ENCODE measurements around the gene RGS1.
A peak's percentile ranks its signal among the peaks of the same experiment; 100 is the strongest.

Gene RGS1

GRCh38 chr1:192555399-192555798 is 20.2 kb upstream of the RGS1 start:
- no peak for TF ChIP-seq CTCF (IDR thresholded peaks at IDR 0.05; ENCODE audit: extremely low read depth, missing control alignments)
- no peak for DNase-seq (ENCODE audit: low spot score)

GRCh38 chr1:192557841-192558595 is 17.6 kb upstream of the RGS1 start:
- no peak for TF ChIP-seq CTCF (IDR thresholded peaks at IDR 0.05; ENCODE audit: extremely low read depth, missing control alignments)
- no peak for DNase-seq (ENCODE audit: low spot score)

- no peak for TF ChIP-seq CTCF (IDR thresholded peaks at IDR 0.05; ENCODE audit: extremely low read depth, missing control alignments)
- peak; percentile 12 for DNase-seq (ENCODE audit: low spot score)
These were observed 16.2 kb upstream of the RGS1 start for GRCh38 chr1:192559115-192560006.

GRCh38 chr1:192561301-192561700 is 14.3 kb upstream of the RGS1 start:
- no peak for DNase-seq (ENCODE audit: low spot score)

GRCh38 chr1:192563129-192563528 is 12.4 kb upstream of the RGS1 start:
- DNase-seq (ENCODE audit: low spot score) = no peak
- TF ChIP-seq CTCF (IDR thresholded peaks at IDR 0.05; ENCODE audit: extremely low read depth, missing control alignments) = no peak

More at GRCh38 chr1:192561301-192561700, 14.3 kb upstream of the RGS1 start:
- no peak for TF ChIP-seq CTCF (IDR thresholded peaks at IDR 0.05; ENCODE audit: extremely low read depth, missing control alignments)

GRCh38 chr1:192564099-192564498 is 11.5 kb upstream of the RGS1 start:
- TF ChIP-seq CTCF (IDR thresholded peaks at IDR 0.05; ENCODE audit: extremely low read depth, missing control alignments) = no peak
- DNase-seq (ENCODE audit: low spot score) = no peak

- DNase-seq (ENCODE audit: low spot score) = no peak
- TF ChIP-seq CTCF (IDR thresholded peaks at IDR 0.05; ENCODE audit: extremely low read depth, missing control alignments) = no peak
These were observed 9.6 kb upstream of the RGS1 start for GRCh38 chr1:192565946-192566345.

All from GM20000 (cell line).